Measurements from ENCODE around the gene OR1D5. TPM values are rescaled to one million over a fixed set of nuclear protein-coding genes. Genes with fewer than 3 reads are reported as not detected.

OR1D5 gene
- total and polyA plus RNA-seq, 2 of the 8 experiments (the other 6 are each of a cell fraction or from before 2014, with no cell fraction given) = not detected

DNA sequence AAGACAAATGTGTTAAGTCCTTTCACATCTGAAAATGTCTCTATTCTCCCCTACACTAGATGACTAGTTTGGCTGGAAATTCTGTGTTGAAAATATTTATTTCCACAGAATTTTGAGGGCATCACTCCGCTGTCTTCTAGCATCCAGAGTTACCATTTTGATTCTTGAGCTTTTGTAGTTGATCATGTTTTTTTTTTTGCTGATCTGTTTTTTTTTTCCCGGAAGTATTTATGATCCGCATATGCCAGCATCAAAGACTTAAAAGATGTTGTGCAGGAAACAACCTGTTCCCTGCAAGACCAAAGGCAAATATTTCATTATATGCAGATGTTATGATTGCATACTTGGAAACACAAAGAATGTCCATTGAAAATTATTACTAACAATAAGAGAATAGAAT, 16.7 kb downstream of the OR1D5 start:
- no peak for TF ChIP-seq PHF8 (conservative IDR thresholded peaks at IDR 0.05; ENCODE audit: low read depth, low read length)
- TF ChIP-seq SIN3A (conservative IDR thresholded peaks at IDR 0.05 in 1 of 2, IDR thresholded peaks at IDR 0.05 in 1 of 2; ENCODE audit: low read depth in 1 of 2, low read length in 2 of 2) = no peak
- TF ChIP-seq, protein P1, sequence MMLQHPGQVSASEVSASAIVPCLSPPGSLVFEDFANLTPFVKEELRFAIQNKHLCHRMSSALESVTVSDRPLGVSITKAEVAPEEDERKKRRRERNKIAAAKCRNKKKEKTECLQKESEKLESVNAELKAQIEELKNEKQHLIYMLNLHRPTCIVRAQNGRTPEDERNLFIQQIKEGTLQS (IDR thresholded peaks at IDR 0.05; ENCODE audit: insufficient read depth, low read depth, low read length) = no peak
- TF ChIP-seq POLR2AphosphoS5 (IDR thresholded peaks at IDR 0.05; ENCODE audit: low read depth, low read length) = no peak
- no peak for TF ChIP-seq HDAC2 (IDR thresholded peaks at IDR 0.05; ENCODE audit: borderline replicate concordance in 1 of 2, low read depth in 2 of 2, low read length in 2 of 2)
- TF ChIP-seq SP4 (IDR thresholded peaks at IDR 0.05; ENCODE audit: low read length) = no peak
- no peak for TF ChIP-seq FOSL1 (IDR thresholded peaks at IDR 0.05; ENCODE audit: insufficient read depth, low read depth, low read length)
- TF ChIP-seq CBX5 (IDR thresholded peaks at IDR 0.05; ENCODE audit: low read depth, low read length) = no peak
- TF ChIP-seq NANOG (IDR thresholded peaks at IDR 0.05; ENCODE audit: insufficient read depth, low read depth, low read length, poor library complexity, severe bottlenecking) = no peak
- no peak for TF ChIP-seq SAP30 (IDR thresholded peaks at IDR 0.05; ENCODE audit: insufficient read depth, insufficient replicate concordance, low read length)
- TF ChIP-seq KDM1A (IDR thresholded peaks at IDR 0.05; ENCODE audit: borderline replicate concordance, low read length) = no peak
- H2AK5ac ChIP-seq (ENCODE audit: low read depth, low read length) = no peak overlapping the region
- no peak overlapping the region for H3K27ac ChIP-seq (ENCODE audit: low read depth, low read length)
- H2BK120ac ChIP-seq (replicated peaks; ENCODE audit: low read depth, low read length) = no peak overlapping the region
- H2BK15ac ChIP-seq (ENCODE audit: low read length) = no peak overlapping the region
- no peaks in the 10 kb centered on the region for H3K79me2 ChIP-seq (ENCODE audit: control insufficient read depth in 1 of 2, insufficient read depth in 2 of 2, low read length in 2 of 2)
- H3K9me3 ChIP-seq (ENCODE audit: insufficient read depth in 2 of 2, low read depth in 1 of 2, low read length in 1 of 2) = peaks cover 13 to 17% of the 10 kb centered on the region in 2 experiments
- no peak for DNase-seq (ENCODE audit: low read depth in 1 of 2, low spot score in 2 of 2)
- H3K36me3 ChIP-seq (ENCODE audit: control insufficient read depth in 2 of 4, insufficient read depth in 4 of 4, low read length in 3 of 4) = no peaks in the 10 kb centered on the region
- no peak overlapping the region for H4K91ac ChIP-seq (replicated peaks; ENCODE audit: insufficient read length, low read length)
- no peaks in the 10 kb centered on the region for H4K20me1 ChIP-seq (replicated peaks in 1 of 2; ENCODE audit: control insufficient read depth in 1 of 2, insufficient read depth in 2 of 2, low read length in 2 of 2)
- no peak overlapping the region for H4K5ac ChIP-seq (ENCODE audit: insufficient read length, low read depth, low read length)
- H3K4me1 ChIP-seq (replicated peaks in 1 of 4; ENCODE audit: control insufficient read depth in 3 of 4, insufficient read depth in 4 of 4, low read length in 3 of 4) = no peaks in the 10 kb centered on the region; a peak in 1 of 7 replicates
- POLR2A ChIA-PET (ENCODE audit: partially characterized antibody) = no interaction called here
- H3K4me3 ChIP-seq (ENCODE audit: extremely low read depth in 1 of 4, insufficient read depth in 2 of 4, low read depth in 3 of 4, low read length in 4 of 4) = no peak overlapping the region
- H3K23ac ChIP-seq (ENCODE audit: insufficient read length) = no peak overlapping the region
- no peak overlapping the region for H3K9ac ChIP-seq (replicated peaks in 1 of 4; ENCODE audit: extremely low read depth in 1 of 4, low read depth in 3 of 4, low read length in 3 of 4)
- WGBS, 2 experiments (ENCODE audit: extremely low coverage in 1 of 2, insufficient coverage in 1 of 2, insufficient read length in 1 of 2, insufficient replicate concordance in 2 of 2, low coverage in 1 of 2, low lambda C conversion rate in 2 of 2, missing lambda C conversion rate in 1 of 2) = 83% methylated on average over 3 of the region's 3 CpGs; no CpG with 5 or more reads in 1 of the 2 experiments
- no peak overlapping the region for H2BK5ac ChIP-seq (ENCODE audit: low read depth, low read length)
- H3K4me2 ChIP-seq (ENCODE audit: insufficient read depth in 1 of 2, low read depth in 2 of 2, low read length in 2 of 2) = no peak overlapping the region
- no peak overlapping the region for H3K14ac ChIP-seq (ENCODE audit: insufficient read length)
- no peak overlapping the region for H4K8ac ChIP-seq (ENCODE audit: extremely low read depth, insufficient read depth, low read length)
- H3K23me2 ChIP-seq (ENCODE audit: low read depth, low read length) = no peaks in the 10 kb centered on the region
- CTCF ChIA-PET (ENCODE audit: partially characterized antibody) = no interaction called here
- H3K4ac ChIP-seq (replicated peaks; ENCODE audit: insufficient read length, low read depth, low read length) = no peak overlapping the region
- H2BK20ac ChIP-seq (ENCODE audit: low read length) = no peak overlapping the region
- H2BK12ac ChIP-seq (ENCODE audit: low read depth, low read length) = no peak overlapping the region
- no peak for FAIRE-seq
- no peak overlapping the region for H3K18ac ChIP-seq (ENCODE audit: extremely low read depth, low read length)
- H3K79me1 ChIP-seq (ENCODE audit: low read depth, low read length) = no peaks in the 10 kb centered on the region
- no peak overlapping the region for H3K56ac ChIP-seq (replicated peaks; ENCODE audit: insufficient read length, low read depth, low read length)
- H2AFZ ChIP-seq (ENCODE audit: low read length) = no peak overlapping the region
- H3K27me3 ChIP-seq (replicated peaks in 1 of 4; ENCODE audit: control insufficient read depth in 3 of 4, extremely low read depth in 1 of 4, insufficient read depth in 3 of 4, low read length in 3 of 4) = no peaks in the 10 kb centered on the region
